ENCODE results near the gene CXorf58. TPM values are rescaled to one million over a fixed set of nuclear protein-coding genes. Genes with fewer than 3 reads are reported as not detected.

The CXorf58 gene
- total and polyA plus RNA-seq, 2 donors (not counting 3 experiments of a cell fraction or from before 2014, with no cell fraction given) = not detected

DNA sequence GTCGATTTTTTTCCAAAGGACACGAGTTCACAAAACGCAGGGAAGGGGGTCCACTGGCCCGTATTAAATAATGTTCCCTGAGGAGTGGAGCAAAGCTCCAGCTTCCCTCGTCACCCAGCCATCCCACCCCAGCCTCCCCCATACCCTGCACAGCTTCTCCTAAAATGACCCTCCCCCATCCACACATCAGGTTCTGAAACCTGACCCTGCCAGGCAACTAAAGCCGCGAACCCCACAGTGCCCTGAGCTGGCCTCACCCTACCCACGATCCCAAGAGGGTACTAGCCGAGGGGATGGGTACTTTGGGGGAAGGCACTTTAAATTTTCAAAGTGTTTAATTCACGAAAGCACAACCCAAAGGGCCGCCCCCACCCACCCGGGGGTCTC, 702 bp upstream of the CXorf58 start:
- no peak for TF ChIP-seq GATA2 (IDR thresholded peaks at IDR 0.05; ENCODE audit: insufficient read depth, insufficient read length, low read depth, low read length)
- no peak for TF ChIP-seq POLR2AphosphoS5 (IDR thresholded peaks at IDR 0.05; ENCODE audit: insufficient read depth, low read depth, low read length)
- no peak for TF ChIP-seq MYC (IDR thresholded peaks at IDR 0.05; ENCODE audit: low read depth, low read length)
- no peak for TF ChIP-seq JUN (IDR thresholded peaks at IDR 0.05; ENCODE audit: borderline replicate concordance, insufficient read depth, insufficient read length, low read depth)
- no peak for TF ChIP-seq POLR2A (IDR thresholded peaks at IDR 0.05; ENCODE audit: low read depth, low read length)
- TF ChIP-seq FOS (IDR thresholded peaks at IDR 0.05; ENCODE audit: borderline replicate concordance, insufficient read depth, low read length) = no peak
- no peak for TF ChIP-seq CTCF (IDR thresholded peaks at IDR 0.05; ENCODE audit: extremely low read depth in 1 of 2, insufficient read depth in 1 of 2, low read depth in 1 of 2, low read length in 2 of 2)
- no peak for TF ChIP-seq MAX (IDR thresholded peaks at IDR 0.05; ENCODE audit: insufficient read depth, insufficient read length)
- no peak for TF ChIP-seq EZH2 (IDR thresholded peaks at IDR 0.05; ENCODE audit: borderline replicate concordance, low read depth, low read length, severe bottlenecking)
- peak overlapping the region; percentile 68 for H3K27ac ChIP-seq (ENCODE audit: insufficient read depth, low read depth, low read length)
- H3K4me1 ChIP-seq (ENCODE audit: control insufficient read depth, extremely low read depth, insufficient read depth, low read length) = peaks cover 7% of the 10 kb centered on the region
- ChIA-PET POLR2A (interaction anchor here (1.5 kb wide), 1 partner anchor 124 kb away, joined by 5 read pairs; the partner anchor contains the start of gene SAT1), CTCF (interaction anchor here (0.6 to 3.7 kb wide), 5 partner anchors 18 to 951 kb away, joined by 3 to 41 read pairs (median 4); partner anchors contain the start of genes ACOT9 and EIF2S3)
- H2AFZ ChIP-seq (ENCODE audit: low read depth, low read length) = peak overlapping the region; percentile 61
- BruUV-seq (replicated peaks) = no TSS peak
- H3K9me3 ChIP-seq (replicated peaks; ENCODE audit: control insufficient read depth, insufficient read depth, low read length) = no peaks in the 10 kb centered on the region
- H3K36me3 ChIP-seq (ENCODE audit: control insufficient read depth in 2 of 2, extremely low read depth in 1 of 2, insufficient read depth in 2 of 2, low read length in 2 of 2) = no peaks in the 10 kb centered on the region
- H4K20me1 ChIP-seq (replicated peaks; ENCODE audit: control insufficient read depth, extremely low read depth, insufficient read depth, low read length) = no peaks in the 10 kb centered on the region
- DNase-seq (ENCODE audit: low read depth, low spot score) = no peak
- dilution Hi-C loops (cut with MboI; ENCODE audit: extremely low pct_ligation_motif_present, low sequenced_read_pairs) (no loop called here), intact Hi-C loops (cut with micrococcal nuclease) (loop anchor here (10.0 kb wide), 1 partner anchor 248 kb away; no protein-coding TSS in a partner anchor)
- H3K4me2 ChIP-seq (ENCODE audit: insufficient read depth, low read length) = peak overlapping the region; percentile 83
- FAIRE-seq = no peak
- no peaks in the 10 kb centered on the region for H3K27me3 ChIP-seq (ENCODE audit: control insufficient read depth in 2 of 2, insufficient read depth in 2 of 2, low read length in 2 of 2)
- H3K9ac ChIP-seq (replicated peaks; ENCODE audit: extremely low read depth, insufficient read depth, low read length) = peak overlapping the region; percentile 84
- H3K79me2 ChIP-seq (ENCODE audit: control insufficient read depth, insufficient read depth, low read length) = peaks cover 4% of the 10 kb centered on the region
- no peaks in the 10 kb centered on the region for H3K9me1 ChIP-seq (replicated peaks; ENCODE audit: control insufficient read depth, extremely low read depth, insufficient read depth, low read length)
- H3K4me3 ChIP-seq (replicated peaks in 1 of 3; ENCODE audit: insufficient read depth in 1 of 3, low read depth in 1 of 3, low read length in 3 of 3) = peak overlapping the region; percentile 51 to 82 (median 72)

Measured in endothelial cell of umbilical vein (primary cell).